ENCODE measurements around the gene NBPF6.
A peak's percentile ranks its signal among the peaks of the same experiment; 100 is the strongest.
"Not testable (repeated sequence)": the region's sequence is repeated elsewhere in the genome, so short reads cannot be mapped to it uniquely, and the experiment has no call there.

The NBPF6 gene

DNA sequence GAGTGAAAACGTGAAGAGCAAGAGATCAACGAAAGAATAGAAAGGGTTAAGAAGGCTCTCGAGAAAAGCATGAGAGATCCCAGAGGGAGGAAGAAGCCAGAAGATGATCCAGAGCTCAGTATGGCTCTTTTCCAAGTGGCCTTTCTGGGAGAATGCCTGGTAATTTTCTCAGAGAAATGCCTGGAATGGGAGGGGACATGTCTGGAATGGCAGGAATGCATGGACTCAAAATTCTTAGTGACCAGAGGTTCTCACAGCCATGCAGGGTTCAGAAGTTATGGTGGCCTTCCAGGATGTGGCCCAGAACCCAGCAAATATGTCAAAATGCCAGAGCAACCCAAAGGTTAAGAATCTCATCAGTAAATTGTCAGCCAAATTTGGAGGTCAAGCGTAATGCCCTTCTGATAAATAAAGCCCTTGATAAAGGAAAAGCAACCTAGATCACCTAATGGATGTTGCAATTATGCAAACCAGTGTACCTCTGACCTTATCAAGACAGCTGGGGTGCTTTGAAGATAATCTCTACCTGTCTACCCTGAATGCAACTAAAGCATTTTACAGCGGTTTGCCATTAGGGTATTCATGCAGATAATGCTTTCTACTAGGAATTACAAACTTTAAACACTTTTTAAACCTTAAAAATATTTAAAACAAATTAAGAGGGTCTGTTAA, 53.1 kb downstream of the NBPF6 start:
- no peak overlapping the region for H3K4me3 ChIP-seq
- H3K9ac ChIP-seq = no peak overlapping the region
- no peak overlapping the region for H3K27ac ChIP-seq
- no peaks in the 10 kb centered on the region for H3K36me3 ChIP-seq
- H4K20me1 ChIP-seq = no peaks in the 10 kb centered on the region
- no peak for TF ChIP-seq Cebpa-rat (IDR thresholded peaks at IDR 0.05)
- H3K9me3 ChIP-seq (replicated peaks in 1 of 11) = no peaks in the 10 kb centered on the region
- H3K4me1 ChIP-seq = peaks cover 13 to 22% (median 19%) of the 10 kb centered on the region in 10 experiments
- H3K27me3 ChIP-seq = peaks cover 0 to 14% (median 0%) of the 10 kb centered on the region in 11 experiments; a peak in 1 of 22 replicates
- H3K4me2 ChIP-seq = no peak overlapping the region

GRCh38 chr1:108504447-108504846, 54.3 kb downstream of the NBPF6 start:
- Histone ChIP-seq H3K36me3 (no peaks in the 10 kb centered on the region), H3K4me2 (peak overlapping the region in 10 of 11 experiments; percentile 28 to 80 (median 65); a peak in 18 of 22 replicates), H3K9me3 (replicated peaks in 1 of 11) (no peaks in the 10 kb centered on the region), H4K20me1 (no peaks in the 10 kb centered on the region), H3K4me1 (peaks cover 13 to 22% (median 19%) of the 10 kb centered on the region in 10 experiments), H3K27me3 (peaks cover 0 to 23% (median 0%) of the 10 kb centered on the region in 11 experiments; a peak in 2 of 22 replicates), H3K9ac (no peak overlapping the region), H3K27ac (no peak overlapping the region), H3K4me3 (no peak overlapping the region)
- TF ChIP-seq Cebpa-rat (IDR thresholded peaks at IDR 0.05) = no peak

DNA sequence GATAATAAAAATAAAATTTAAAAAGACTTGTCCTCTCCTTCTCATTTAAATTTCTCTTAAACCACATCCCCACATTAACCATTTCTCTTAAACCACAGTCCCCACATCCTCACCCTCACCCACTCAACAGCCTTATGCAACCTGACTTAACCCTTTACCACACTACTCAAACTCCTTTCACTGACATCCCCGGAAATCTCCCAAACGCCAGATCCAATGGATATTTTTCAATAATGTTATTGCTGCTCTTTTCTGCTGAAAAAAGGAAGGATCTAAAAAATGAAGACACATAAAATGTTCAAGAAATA, 55.6 kb downstream of the NBPF6 start:
- Histone ChIP-seq H3K4me2 (peak overlapping the region; percentile 28 to 80 (median 61)), H3K36me3 (no peaks in the 10 kb centered on the region), H3K4me3 (no peak overlapping the region), H3K9ac (no peak overlapping the region), H3K9me3 (replicated peaks in 1 of 11) (no peaks in the 10 kb centered on the region), H4K20me1 (no peaks in the 10 kb centered on the region), H3K4me1 (peaks cover 13 to 22% (median 19%) of the 10 kb centered on the region in 10 experiments), H3K27ac (no peak overlapping the region), H3K27me3 (peaks cover 0 to 23% (median 0%) of the 10 kb centered on the region in 11 experiments; a peak in 2 of 22 replicates)
- no peak for TF ChIP-seq Cebpa-rat (IDR thresholded peaks at IDR 0.05)

DNA sequence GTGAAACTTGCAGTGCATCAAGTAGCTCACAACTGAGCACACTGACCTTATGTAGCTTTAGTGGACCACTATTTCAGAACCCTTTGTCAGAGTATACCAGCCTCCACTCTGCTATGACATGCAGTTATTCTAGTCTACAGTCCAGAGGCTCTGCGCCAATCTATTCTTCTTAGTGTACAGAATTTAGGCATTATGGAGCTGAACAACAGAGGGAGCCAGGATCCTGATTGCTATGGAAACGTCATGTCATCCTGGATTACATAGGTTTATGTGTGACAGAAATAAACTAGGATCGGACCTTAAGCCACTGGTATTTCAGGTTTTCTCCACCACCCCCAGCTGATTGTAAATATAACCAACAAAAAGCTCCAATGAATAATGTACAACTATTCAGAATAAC, 61.6 kb downstream of the NBPF6 start:
- Histone ChIP-seq H3K4me2 (no peak overlapping the region), H3K27ac (no peak overlapping the region), H3K9me3 (replicated peaks in 1 of 11) (no peaks in the 10 kb centered on the region), H3K27me3 (peaks cover 0 to 9% (median 0%) of the 10 kb centered on the region in 11 experiments; a peak in 1 of 22 replicates), H3K4me3 (no peak overlapping the region), H3K4me1 (peaks cover 0 to 2% (median 0%) of the 10 kb centered on the region in 10 experiments; a peak in 1 of 20 replicates), H3K36me3 (no peaks in the 10 kb centered on the region), H4K20me1 (no peaks in the 10 kb centered on the region), H3K9ac (no peak overlapping the region)
- no peak for TF ChIP-seq Cebpa-rat (IDR thresholded peaks at IDR 0.05)

- Histone ChIP-seq H4K20me1 (no peaks in the 10 kb centered on the region), H3K9ac (no peak overlapping the region), H3K9me3 (replicated peaks in 1 of 11) (no peaks in the 10 kb centered on the region), H3K27me3 (peaks cover 0 to 9% (median 0%) of the 10 kb centered on the region in 11 experiments; a peak in 1 of 22 replicates), H3K4me1 (peaks cover 0 to 2% (median 0%) of the 10 kb centered on the region in 10 experiments; a peak in 1 of 20 replicates), H3K4me3 (no peak overlapping the region), H3K4me2 (no peak overlapping the region), H3K27ac (no peak overlapping the region), H3K36me3 (no peaks in the 10 kb centered on the region)
- no peak for TF ChIP-seq Cebpa-rat (IDR thresholded peaks at IDR 0.05)
These were observed 62.3 kb downstream of the NBPF6 start for GRCh38 chr1:108512239-108513043.

- Histone ChIP-seq H3K27ac (no peak overlapping the region), H4K20me1 (no peaks in the 10 kb centered on the region), H3K4me3 (no peak overlapping the region), H3K36me3 (no peaks in the 10 kb centered on the region), H3K9me3 (replicated peaks in 1 of 11) (no peaks in the 10 kb centered on the region), H3K9ac (no peak overlapping the region), H3K4me1 (no peaks in the 10 kb centered on the region), H3K4me2 (no peak overlapping the region), H3K27me3 (peaks cover 0 to 9% (median 0%) of the 10 kb centered on the region in 11 experiments; a peak in 1 of 22 replicates)
- no peak for TF ChIP-seq Cebpa-rat (IDR thresholded peaks at IDR 0.05)
These were observed 62.9 kb downstream of the NBPF6 start for GRCh38 chr1:108513044-108513415.

GRCh38 chr1:108513914-108514313, 63.8 kb downstream of the NBPF6 start:
- not testable (repeated sequence) for H3K9me3 ChIP-seq (replicated peaks in 1 of 11); H3K36me3 ChIP-seq; H3K4me1 ChIP-seq; H3K27me3 ChIP-seq; H3K27ac ChIP-seq; H4K20me1 ChIP-seq; H3K4me3 ChIP-seq; H3K9ac ChIP-seq; H3K4me2 ChIP-seq

DNA sequence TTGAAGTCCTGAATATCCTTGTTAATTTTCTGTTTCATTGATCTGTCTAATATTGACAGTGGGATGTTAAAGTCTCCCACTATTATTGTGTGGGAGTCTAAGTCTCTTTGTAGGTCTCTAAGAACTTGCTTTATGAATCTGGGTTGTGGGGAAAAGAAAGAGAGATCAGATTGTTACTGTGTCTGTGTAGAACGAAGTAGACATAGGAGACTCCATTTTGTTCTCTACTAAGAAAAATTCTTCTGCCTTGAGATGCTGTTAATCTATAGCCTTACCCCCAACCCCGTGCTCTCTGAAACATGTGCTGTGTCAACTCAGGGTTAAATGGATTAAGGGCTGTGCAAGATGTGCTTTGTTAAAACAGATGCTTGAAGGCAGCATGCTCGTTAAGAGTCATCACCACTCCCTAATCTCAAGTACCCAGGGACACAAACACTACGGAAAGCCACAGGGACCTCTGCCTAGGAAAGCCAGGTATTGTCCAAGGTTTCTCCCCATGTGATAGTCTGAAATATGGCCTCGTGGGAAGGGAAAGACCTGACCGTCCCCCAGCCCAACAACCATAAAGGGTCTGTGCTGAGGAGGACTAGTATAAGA, 67.3 kb downstream of the NBPF6 start:
- not testable (repeated sequence) for H4K20me1 ChIP-seq; H3K4me3 ChIP-seq; H3K9ac ChIP-seq; H3K36me3 ChIP-seq; H3K27me3 ChIP-seq; H3K27ac ChIP-seq; H3K9me3 ChIP-seq (replicated peaks in 1 of 11); H3K4me2 ChIP-seq
- peaks cover 0 to 12% (median 0%) of the 10 kb centered on the region in 10 experiments; a peak in 5 of 20 replicates for H3K4me1 ChIP-seq
